ENCODE measurements around the gene CLK2. TPM values are rescaled to one million over a fixed set of nuclear protein-coding genes. Genes with fewer than 3 reads are reported as not detected.
"Not testable (repeated sequence)": the region's sequence is repeated elsewhere in the genome, so short reads cannot be mapped to it uniquely, and the experiment has no call there.

Gene CLK2
- total RNA-seq, 1 donor from 2014 or later, result 36.1 TPM

DNA sequence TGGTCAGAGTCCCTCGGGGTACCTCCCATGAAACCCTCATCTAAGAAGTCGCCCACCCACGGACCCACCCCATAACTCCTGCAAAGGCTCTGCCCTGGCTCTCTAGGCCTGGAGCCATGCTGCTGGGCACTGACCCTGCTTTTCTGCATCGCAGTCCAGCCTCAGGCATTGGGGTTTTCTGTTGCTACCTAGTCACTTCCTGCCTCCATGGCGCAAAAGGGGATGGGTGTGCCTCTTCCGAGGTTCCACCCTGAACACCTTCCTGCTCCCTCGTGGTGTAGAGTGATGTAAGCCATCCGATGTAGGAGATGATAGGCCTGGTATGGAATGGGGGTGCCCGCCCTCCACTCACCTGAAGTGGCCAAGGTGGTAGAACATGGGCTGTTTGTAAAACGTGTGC lies 58.6 kb downstream of the CLK2 start:
- not testable (repeated sequence) for DNase-seq (ENCODE audit: extremely low read depth, low read depth, low spot score)

Other genes with a start within 250 kb of the CLK2 start
- gene DCST2, start 239.7 kb downstream of the CLK2 start, total RNA-seq, result 0.12 TPM in 1 of 2 replicates, not detected in the other
- gene DCST1, start 239.7 kb downstream of the CLK2 start, total RNA-seq, result not detected in 2 replicates
- gene ADAM15, start 222.2 kb downstream of the CLK2 start, total RNA-seq, result 405 and 619 TPM in 2 replicates
- gene EFNA4, start 209.8 kb downstream of the CLK2 start, total RNA-seq, result 19.2 and 25.1 TPM in 2 replicates
- gene EFNA3, start 194.7 kb downstream of the CLK2 start, total RNA-seq, result 1.5 and 4.0 TPM in 2 replicates
- 77.9 and 195 TPM in 2 replicates for gene EFNA1, start 145.6 kb downstream of the CLK2 start, total RNA-seq
- 21.0 and 29.1 TPM in 2 replicates for gene SLC50A1, start 137.7 kb downstream of the CLK2 start, total RNA-seq
- 41.0 and 45.0 TPM in 2 replicates for gene DPM3, start 133.0 kb downstream of the CLK2 start, total RNA-seq
- gene KRTCAP2, start 100.2 kb downstream of the CLK2 start, total RNA-seq, result 121 and 150 TPM in 2 replicates
- gene TRIM46, start 99.7 kb downstream of the CLK2 start, total RNA-seq, result 9.9 and 11.8 TPM in 2 replicates
- gene THBS3, start 65.6 kb downstream of the CLK2 start, total RNA-seq, result 12.5 and 18.2 TPM in 2 replicates
- 44.3 and 45.6 TPM in 2 replicates for gene MTX1, start 64.8 kb downstream of the CLK2 start, total RNA-seq
- 26.5 and 46.3 TPM in 2 replicates for gene ENTREP3, start 18.0 kb downstream of the CLK2 start, total RNA-seq
- 79.2 and 128 TPM in 2 replicates for gene SCAMP3, start 11.1 kb downstream of the CLK2 start, total RNA-seq
- 0.19 and 1.3 TPM in 2 replicates for gene HCN3, start 4.0 kb upstream of the CLK2 start, total RNA-seq
- gene PKLR, start 27.9 kb upstream of the CLK2 start, total RNA-seq, result not detected in 2 replicates
- gene FDPS, start 35.4 kb upstream of the CLK2 start, total RNA-seq, result 319 and 345 TPM in 2 replicates
- 22.3 and 33.1 TPM in 2 replicates for gene RUSC1, start 47.4 kb upstream of the CLK2 start, total RNA-seq

Data from glomerular endothelial cell (primary cell).